MG63 (cell line): ENCODE results near the gene BTNL8. TPM values are rescaled to one million over a fixed set of nuclear protein-coding genes. Genes with fewer than 3 reads are reported as not detected.

Experiments
- DNase-seq: peaks from one replicate; pipeline ENCODE4 v3.0.0-alpha.2; 2020
- H3K27me3 ChIP-seq: fragments of 250-450 bp; sonication (Bioruptor Pico); 2 replicates; pipeline ENCODE4 v1.5.1; 2020; ENCODE audit warnings: mild to moderate bottlenecking, moderate library complexity
- H3K36me3 ChIP-seq: fragments of 250-450 bp; sonication (Bioruptor Pico); 2 replicates; pipeline ENCODE4 v1.5.1; 2020; ENCODE audit warnings: mild to moderate bottlenecking, moderate library complexity
- H3K4me3 ChIP-seq: fragments of 250-450 bp; sonication (Bioruptor Pico); 2 replicates; pipeline ENCODE4 v1.5.1; 2020; ENCODE audit warnings: mild to moderate bottlenecking, moderate library complexity
- H3K9me3 ChIP-seq: fragments of 250-450 bp; sonication (Bioruptor Pico); 2 replicates; pipeline ENCODE4 v1.5.1; 2020; ENCODE audit warnings: mild to moderate bottlenecking, moderate library complexity
- total RNA-seq: library from RNA; depleted of rRNA; stranded (reverse); fragments of >200 nt; shearing (Covaris generic); gene quantifications from 2 replicates; pipeline ENCODE4 v1.2.3, GENCODE V29; 2014; ENCODE audit warnings: low replicate concordance; rRNA removed

BTNL8 gene
- total RNA-seq, 1 experiment from 2014 or later: not detected

DNA sequence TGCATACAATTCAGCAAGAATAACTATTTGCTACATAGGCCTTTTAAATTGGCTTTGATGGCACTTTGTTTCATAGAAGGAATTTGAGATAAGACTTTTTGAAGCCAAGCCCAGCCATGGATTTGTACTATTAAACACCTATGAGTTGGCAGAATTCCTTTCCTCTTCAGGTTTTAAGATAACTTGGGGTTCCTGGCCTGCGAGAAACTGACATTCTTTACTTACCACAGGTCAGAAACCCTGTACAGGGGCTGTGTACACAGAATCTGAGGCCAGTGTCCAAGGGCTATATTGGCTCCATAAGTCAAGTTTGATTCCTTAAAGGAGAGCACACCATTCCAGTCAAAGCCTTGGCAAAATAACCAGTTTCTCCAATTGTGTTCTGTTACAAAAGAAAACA is 78.9 kb downstream of the BTNL8 start:
- H3K9me3 ChIP-seq: 0 out of 2 replicates have a peak, but pooled peaks cover 5% of the 10 kb centered on the region
- no peaks in the 10 kb centered on the region for H3K36me3 ChIP-seq
- DNase-seq: no peak
- peaks cover 13% of the 10 kb centered on the region for H3K27me3 ChIP-seq
- H3K4me3 ChIP-seq: no peak overlapping the region

DNA sequence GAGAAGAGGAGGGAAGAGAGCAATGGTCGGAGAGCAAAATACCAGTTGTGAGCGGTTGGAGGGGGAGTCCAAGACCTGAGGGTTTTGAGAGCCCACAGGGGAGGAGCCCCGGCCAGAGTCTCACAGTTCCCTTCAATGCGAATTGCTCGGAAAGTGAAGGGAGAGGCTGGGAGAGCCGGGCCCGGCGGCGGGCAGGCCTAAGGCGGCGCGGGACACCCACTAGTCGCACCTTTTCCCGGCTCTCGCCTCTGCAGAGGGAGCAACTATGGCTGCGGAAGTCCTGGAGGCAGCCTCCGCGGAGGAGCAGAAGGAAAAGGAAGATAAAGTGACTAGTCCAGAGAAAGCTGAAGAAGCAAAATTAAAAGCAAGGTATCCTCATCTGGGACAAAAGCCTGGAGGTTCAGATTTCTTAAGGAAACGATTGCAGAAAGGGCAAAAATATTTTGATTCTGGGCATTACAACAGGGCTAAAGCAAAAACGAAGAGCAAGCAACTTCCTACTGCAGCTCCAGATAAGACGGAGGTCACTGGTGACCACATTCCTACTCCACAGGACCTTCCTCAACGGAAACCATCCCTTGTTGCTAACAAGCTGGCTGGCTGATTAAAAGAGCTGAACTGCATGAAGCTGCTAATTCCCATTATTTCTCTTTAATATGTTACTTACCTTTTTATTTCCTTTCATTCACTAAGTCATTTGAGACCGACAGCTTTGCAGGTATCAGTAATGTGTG is 83.2 kb downstream of the BTNL8 start:
- H3K27me3 ChIP-seq: peaks cover 9% of the 10 kb centered on the region
- H3K9me3 ChIP-seq: no peaks in the 10 kb centered on the region; the same call in 1 of the 2 replicates
- H3K36me3 ChIP-seq: no peaks in the 10 kb centered on the region
- no peak for DNase-seq
- no peak overlapping the region for H3K4me3 ChIP-seq

- Histone ChIP-seq H3K36me3 (no peaks in the 10 kb centered on the region), H3K9me3 (no peaks in the 10 kb centered on the region; the same call in 1 of the 2 replicates), H3K27me3 (peaks cover 21% of the 10 kb centered on the region)
Measured at GRCh38 chr5:180988016-180988415, 89.1 kb downstream of the BTNL8 start.

GRCh38 chr5:180988592-180988991 is 89.6 kb downstream of the BTNL8 start, which contains the start of gene BTNL3:
BTNL3 (plus strand) TSS chr5:180988846; CDS start chr5:180989029, 183 bp downstream.
- H3K4me3 ChIP-seq: no peak within 1 kb of the TSS
- H3K36me3 ChIP-seq: no peaks in the 10 kb centered on the region
- H3K27me3 ChIP-seq: peaks cover 24% of the 10 kb centered on the region
- H3K9me3 ChIP-seq: no peaks in the 10 kb centered on the region; the same call in 1 of the 2 replicates
- no peak for DNase-seq

More at GRCh38 chr5:180988016-180988415, 89.1 kb downstream of the BTNL8 start:
- H3K4me3 ChIP-seq: no peak overlapping the region
- DNase-seq: no peak

DNA sequence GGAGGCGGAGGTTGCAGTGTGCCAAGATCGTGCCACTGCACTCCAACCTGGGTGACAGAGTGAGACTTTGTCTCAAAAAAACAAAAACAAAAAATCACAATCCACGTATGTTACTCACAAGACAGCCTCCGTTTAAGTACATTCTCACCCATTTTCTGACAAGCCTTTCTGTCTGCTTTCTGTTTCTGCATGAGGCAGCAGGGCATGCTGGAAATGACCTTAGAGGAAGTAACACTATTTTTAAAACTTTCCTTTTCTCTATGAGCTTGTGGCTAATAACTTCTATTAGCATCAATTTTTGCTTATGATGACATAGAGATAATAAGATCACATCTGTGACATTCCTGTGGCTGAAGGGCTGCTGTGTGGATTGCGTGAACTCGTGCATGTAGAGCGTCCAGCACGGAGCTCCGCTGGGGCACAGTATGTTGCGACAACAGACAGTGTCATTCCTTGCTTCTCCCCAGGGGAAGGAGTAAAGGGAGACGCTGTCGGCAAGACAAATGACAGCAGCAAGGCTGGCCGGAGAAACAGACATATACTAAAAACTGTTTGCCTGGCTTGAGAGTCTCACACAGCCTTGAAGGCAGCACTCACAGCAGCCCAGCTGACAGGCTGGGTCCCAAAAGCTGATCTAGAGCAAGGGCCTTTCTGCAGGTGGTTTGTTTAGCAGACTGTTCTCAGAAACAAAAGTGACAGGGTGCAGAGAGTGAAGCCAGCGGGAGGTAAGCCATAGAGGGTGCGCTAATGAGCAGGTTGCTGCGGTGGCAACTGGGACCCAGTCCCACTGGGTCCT is 91.3 kb downstream of the BTNL8 start:
- Histone ChIP-seq H3K27me3 (peaks cover 22% of the 10 kb centered on the region), H3K9me3 (no peaks in the 10 kb centered on the region; the same call in 1 of the 2 replicates), H3K4me3 (no peak overlapping the region), H3K36me3 (no peaks in the 10 kb centered on the region)
- DNase-seq: no peak

GRCh38 chr5:180990882-180991242 is 91.9 kb downstream of the BTNL8 start:
- no peak for DNase-seq
- Histone ChIP-seq H3K36me3 (no peaks in the 10 kb centered on the region), H3K27me3 (peaks cover 27% of the 10 kb centered on the region), H3K4me3 (no peak overlapping the region), H3K9me3 (no peaks in the 10 kb centered on the region; the same call in 1 of the 2 replicates)

Other genes starting within 250 kb of the BTNL8 start
- 0.10 and 1.3 TPM in 2 replicates for gene FLT4, start 249.6 kb upstream of the BTNL8 start, total RNA-seq
- not detected in 2 replicates for gene OR2Y1, start 159.1 kb upstream of the BTNL8 start, total RNA-seq
- gene MGAT1, start 96.4 kb upstream of the BTNL8 start, total RNA-seq: 186 and 189 TPM in 2 replicates
- gene ZFP62, start 37.9 kb upstream of the BTNL8 start, total RNA-seq: 23.6 and 52.7 TPM in 2 replicates
- gene BTNL3, start 89.7 kb downstream of the BTNL8 start, total RNA-seq: not detected in 2 replicates
- 0.76 and 0.99 TPM in 2 replicates for gene BTNL9, start 141.1 kb downstream of the BTNL8 start, total RNA-seq
- not detected in 2 replicates for gene OR2V1, start 232.0 kb downstream of the BTNL8 start, total RNA-seq
- not detected in 2 replicates for gene OR2V2, start 248.4 kb downstream of the BTNL8 start, total RNA-seq